Stimulated activated CD4-positive, alpha-beta T cell treated with anti-CD3 and anti-CD28 coated beads, Interleukin-1b, Interleukin-23, amount 100 ng/mL, for 4 hours (primary cell): ENCODE data around the gene ADGRA1.
"Not testable (repeated sequence)": the region's sequence is repeated elsewhere in the genome, so short reads cannot be mapped to it uniquely, and the experiment has no call there.

Experiments used
- DNase-seq, 2 donors: peaks; one replicate each; pipeline ENCODE4 v3.0.0-alpha.2; 2020; ENCODE audit warnings: low read depth in 2 of 2

The ADGRA1 gene

DNA sequence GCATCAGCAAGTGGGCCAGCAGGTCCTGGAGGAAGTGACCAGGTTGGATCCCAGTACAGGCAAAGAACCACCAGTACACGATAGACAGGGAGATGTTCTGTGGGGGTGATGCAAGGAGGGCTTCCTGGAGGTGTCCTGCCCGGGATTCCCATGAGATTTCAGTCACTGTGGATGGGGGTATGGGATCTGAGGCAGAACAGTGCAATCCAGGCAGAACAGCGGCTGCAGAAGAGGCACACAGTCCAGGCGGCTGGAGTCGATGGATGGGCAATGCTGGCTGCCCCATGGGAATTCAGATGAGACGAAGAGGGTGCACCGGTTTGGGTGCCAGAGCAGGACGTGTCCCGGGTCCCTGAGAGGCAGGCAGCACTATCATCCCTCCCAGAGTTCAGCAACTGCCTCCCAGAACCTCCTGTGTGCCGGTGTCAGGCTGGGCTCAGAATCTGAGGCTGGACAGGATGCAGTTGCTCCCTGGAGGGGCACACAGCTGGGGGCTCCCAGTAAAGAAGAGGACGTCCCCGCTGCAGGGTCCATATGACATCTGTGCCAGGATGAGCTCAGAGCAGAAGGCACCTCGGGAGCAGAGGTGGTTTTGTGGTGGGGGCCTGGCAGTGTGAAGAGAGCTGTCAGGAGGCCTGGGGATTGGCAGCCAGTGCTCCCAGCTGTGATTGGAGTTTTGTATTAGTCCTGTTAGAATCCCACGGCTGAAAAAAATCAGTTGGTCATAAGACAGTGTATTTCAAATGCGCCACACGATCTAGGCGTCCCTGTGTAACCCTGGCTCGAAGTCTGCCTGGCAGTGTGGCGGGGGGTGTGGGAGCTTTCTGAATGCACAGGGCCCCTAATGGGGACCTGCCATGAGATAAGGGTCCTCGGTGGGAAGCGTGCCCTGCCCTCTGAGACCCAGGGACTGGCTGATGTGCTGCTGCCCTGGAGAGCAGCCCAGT, 75.5 kb downstream of the ADGRA1 start:
- DNase-seq: no peak

GRCh38 chr10:133163889-133164815, 76.4 kb downstream of the ADGRA1 start:
- DNase-seq: no peak

DNA sequence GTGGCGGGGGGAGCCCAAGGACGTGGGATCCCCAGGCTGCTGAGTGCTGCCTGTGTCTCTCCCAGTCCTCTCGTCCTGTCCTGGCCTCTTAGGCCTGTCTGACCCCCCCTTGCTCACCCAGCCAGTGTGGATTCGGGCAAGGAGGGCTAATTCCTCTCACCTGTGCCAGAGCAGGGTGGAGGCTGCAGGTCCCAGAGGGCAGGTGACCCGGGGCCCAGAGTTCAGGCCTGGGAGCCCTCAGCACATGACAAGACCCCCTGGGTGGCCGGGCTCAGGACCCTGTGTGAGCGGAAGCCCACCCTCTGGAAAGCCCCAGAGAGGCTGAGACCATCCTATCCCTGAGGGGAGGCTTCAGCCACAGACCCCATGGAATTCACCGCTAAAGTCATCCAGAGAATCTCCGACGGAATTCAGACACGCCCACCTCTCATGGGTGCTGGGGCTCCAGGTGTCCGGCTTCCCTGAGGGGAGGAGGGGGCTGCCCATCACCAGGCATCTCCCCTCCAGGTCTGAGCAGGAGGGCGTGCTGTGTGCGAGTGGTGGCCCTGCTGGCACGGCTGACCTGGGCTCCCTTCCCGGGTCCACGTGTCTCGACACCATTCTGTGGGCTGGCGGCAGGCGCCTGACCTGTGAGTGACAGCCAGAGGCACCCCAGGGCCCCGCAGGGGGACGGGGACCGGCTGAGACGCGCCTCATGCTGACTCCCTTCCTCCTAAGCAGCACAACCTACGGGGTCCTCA, 77.3 kb downstream of the ADGRA1 start:
- no peak for DNase-seq

- DNase-seq: no peak
Observed at GRCh38 chr10:133165556-133166503, 78.1 kb downstream of the ADGRA1 start.

DNA sequence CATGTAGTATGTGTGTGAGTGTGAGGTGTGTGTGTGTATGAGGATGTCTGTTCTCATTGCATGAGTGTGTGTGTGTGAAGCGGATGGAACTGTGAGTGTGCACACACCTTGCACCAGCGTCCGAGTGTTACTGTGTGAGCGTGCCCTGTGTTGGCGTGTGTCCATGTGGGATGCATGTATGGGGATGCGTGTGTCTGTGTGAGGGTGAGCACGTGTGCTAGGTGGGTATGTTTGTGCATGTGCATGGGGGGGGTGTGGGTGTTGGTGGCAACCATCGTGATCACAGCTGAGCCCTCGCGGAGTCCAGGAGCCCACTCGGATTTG, 78.7 kb downstream of the ADGRA1 start:
- DNase-seq: no peak

DNA sequence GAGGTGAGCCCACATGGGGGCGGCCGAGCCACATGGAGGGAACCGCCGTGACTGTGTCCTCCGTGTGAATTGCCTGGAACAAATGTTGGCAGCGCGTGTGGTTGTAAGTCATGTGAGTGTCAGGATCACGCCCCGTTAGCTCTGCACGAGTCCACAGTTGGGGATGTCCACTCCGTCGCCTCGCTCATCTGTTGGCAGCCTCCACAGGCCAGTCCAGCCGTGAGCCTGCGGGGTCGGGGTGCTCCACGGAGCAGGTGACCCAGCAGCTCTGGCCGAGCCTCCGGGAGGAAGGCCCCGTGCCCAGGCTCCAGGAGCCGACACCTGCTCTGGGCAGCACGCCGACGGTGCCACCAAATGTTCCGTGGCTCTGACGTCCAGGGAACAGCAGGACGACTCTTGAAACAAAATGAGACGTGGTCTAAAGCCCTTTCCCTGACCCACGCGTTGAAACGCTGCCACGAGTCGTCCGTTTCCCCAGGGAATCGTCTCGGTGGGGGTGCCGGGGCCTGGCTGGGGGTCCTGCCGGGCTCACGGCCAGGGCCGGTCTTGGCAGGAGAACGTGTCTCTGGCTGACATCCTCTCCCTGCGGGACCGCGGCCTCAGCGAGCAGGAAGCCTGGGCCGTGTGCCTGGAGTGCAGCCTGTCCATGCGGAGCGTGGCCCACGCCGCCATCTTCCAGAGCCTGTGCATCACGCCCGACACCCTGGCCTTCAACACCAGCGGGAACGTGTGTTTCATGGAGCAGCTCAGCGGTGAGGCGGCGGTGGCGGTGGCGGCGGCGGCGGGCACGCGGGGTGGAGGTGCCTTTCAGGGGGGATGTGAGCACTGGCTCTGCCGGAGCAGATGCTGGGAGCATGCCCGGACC, 79.3 kb downstream of the ADGRA1 start:
- no peak for DNase-seq

DNA sequence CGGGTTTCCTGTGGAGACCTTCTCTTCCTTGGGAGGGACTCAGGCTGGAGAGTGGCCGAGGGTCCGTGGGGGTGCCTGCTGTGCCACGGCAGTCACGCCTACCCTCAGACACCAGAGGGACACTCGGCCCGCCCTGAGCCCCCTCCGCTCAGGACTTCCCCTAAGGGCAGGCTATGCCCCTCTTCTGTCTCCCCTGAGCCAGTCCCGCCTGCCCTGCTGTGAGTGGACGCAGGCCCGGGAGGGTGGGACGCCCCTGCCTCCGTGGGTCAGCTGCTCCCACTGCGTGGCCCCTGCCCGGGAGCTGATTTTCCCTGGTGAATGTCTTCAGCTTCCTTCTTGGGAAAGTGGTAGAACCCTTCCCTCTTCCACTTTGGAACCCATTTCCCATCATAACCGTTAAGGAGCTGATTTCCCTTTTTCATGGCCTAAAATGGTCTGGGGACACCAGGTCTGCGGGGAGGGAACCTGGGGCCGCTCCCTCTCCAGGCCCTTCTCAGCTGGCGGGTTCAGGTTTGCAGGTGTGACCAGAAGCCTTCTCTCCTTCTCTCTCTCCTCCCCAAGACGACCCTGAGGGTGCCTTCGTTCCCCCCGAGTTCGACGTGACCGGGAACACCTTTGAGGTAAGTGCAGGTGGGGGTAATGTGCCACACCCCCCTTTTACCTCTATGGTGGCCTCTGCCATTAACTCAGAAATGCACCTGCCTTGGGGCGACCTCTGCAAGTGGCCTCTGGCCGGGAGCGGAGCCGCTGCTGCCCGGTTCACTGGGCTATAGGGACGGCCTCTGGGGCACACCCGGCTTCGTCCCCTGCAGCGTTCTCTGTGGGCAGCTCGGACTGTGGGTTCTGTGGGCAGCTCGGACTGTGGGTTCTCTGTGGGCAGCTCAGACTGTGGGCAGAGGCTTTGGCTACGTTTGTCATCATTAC, 80.2 kb downstream of the ADGRA1 start:
- DNase-seq: no peak

DNA sequence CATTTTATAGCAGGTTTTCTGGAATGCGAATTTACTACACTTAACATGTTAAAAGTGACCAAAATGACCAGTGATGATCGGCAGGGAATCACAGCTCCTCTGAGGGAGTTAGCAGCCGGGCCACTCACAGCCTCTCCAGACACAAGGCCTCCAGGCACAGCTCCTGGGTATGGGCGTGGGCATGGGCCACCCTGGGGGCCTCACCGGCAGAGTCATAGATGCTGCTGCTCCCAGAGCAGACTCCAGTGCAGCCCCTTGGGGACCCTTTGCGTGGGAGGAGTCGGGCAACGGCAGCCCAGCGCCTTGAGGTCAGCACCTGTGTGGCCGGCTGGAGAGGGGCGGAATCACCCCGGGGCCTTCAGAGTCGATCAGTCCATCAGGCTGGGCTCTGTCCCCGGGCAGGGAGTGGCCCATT, 80.9 kb downstream of the ADGRA1 start:
- no peak for DNase-seq

DNA sequence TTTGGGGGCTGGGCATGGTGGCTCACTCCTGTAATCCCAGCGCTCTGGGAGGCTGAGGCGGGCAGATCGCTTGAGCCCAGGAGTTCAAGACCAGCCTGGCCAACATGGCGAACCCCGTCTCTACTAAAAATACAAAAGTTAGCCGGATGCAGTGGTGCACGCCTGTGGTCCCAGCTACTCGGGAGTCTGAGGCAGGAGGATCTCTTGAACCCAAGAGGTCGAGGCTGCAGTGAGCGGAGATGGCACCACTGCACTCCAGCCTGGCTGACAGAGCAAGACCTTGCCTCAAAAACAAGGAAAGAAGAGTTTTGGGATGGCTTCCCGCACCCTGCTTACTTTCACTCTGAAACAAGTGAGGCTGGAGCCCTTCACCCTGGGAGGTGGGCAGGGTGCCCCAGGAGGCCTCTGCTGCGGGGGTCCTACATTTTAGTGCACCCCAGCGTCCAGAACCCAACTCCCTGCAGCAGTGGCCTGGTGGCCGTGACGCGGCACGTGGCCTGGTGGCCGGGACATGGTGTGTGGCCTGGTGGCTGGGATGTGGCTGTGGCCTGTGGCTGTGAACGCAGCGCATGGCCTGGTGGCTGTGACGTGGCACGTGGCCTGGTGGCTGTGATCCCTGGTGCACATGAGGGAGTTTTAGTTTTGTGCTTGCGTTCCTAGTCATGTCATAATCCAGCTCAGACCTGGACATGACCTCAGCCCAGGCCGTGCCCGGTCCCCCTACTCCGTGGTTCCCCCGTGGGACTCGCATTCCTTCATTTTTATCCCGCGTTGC, 81.6 kb downstream of the ADGRA1 start:
- DNase-seq: no peak

GRCh38 chr10:133170092-133170491, 82.4 kb downstream of the ADGRA1 start:
- no peak for DNase-seq

GRCh38 chr10:133173860-133174640, 86.3 kb downstream of the ADGRA1 start:
- no peak for DNase-seq

GRCh38 chr10:133174689-133175263, 87.1 kb downstream of the ADGRA1 start:
- DNase-seq: no peak

GRCh38 chr10:133175624-133176023, 87.9 kb downstream of the ADGRA1 start:
- DNase-seq: not testable (repeated sequence)

DNA sequence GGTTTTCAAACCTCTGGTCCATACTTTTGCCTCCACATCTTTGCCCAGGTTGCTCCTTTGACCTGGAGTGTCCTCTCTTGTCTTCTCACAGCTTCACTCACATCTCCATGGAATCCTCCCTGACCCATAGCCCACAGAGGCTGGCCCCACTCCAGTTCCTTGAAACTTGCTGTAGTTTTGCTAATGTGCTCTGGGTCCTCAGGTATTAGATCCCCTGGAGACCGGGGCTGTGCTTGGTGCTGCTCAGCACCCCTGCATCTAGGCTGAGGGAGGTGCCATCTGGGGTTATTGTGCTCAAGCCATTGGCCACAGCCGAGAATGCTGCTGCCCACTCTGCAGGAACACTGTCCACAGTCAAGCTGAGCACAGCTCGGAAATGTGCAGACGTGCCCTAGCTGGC, 88.8 kb downstream of the ADGRA1 start:
- DNase-seq: no peak

DNA sequence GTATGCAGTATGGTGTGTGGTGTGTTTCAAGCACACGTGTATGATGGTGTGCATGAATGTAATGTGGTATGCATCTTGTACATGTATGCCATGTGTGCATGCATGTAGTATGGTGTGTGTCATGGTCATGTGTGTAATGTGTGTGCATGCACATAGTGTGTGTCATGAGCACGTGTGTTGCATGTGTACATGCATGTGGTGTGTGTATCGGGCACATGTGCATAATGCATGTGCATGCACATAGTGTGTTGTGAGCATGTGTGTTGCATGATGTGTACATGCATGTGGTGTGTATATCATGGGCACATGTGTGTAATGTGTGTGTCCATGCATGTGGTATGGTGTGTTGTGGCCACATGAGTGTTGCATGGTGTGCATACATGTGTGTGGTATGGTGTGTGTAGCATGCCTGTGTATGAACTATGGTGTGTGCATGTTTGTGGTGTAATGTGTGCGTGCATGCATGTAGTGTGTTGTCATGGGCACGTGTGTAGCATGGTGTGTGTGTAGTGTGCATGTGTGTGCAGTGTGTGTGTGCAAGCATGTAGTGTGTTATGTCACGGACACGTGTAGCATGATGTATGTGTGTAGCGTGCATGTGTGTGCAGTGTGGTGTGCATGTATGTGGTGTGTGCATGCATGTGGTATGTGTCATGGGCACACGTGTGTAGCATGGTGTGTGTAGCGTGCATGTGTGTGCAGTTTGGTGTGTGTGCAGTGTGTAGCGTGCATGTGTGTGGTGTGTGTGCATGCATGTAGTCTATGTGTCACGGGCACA, 89.8 kb downstream of the ADGRA1 start:
- no peak for DNase-seq
